T-helper 1 cell (primary cell): Measurements from ENCODE around the gene CNTD1.

Experiments used
- DNase-seq, 5 donors: peaks; one replicate each; pipeline ENCODE4 v3.0.0-alpha.2; 2012 to 2020

CNTD1 gene

DNA sequence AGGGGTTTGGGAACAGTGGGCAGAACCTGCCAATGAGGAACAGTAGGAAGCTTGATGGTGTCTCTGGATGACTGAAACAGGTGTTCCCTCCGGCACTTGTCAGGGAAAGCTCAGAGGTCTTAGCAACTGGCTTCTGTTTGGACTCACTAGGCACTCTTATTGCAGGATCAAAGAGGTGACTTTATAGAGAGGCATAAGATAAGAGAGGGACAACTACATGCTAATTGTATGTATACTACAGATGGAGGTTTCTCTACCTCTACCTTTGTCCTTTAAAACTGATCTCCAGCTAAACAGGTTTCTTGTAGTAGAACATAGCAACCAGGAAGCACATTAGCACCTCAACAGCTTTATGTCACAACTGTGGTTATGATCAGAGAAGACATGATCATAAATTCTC, 7.6 kb downstream of the CNTD1 start:
- DNase-seq = no peak

DNA sequence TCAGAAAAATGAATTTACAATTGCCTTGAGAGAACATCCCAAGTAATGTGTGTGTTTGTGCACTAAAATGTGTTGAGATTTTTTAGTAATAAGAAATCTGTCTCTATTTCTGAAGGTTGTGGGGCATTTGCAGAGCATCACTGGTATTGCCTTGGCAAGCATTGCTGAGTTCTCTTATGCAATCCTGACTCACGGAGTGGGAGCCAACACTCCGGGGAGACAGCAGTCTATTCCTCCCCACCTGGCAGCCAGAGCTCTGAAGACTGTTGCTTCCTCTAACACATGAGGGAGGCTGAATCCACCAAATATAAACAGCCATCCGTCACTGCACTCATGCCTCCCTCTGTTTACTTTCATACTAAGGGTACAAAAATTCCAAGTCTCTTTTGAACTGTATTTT, 10.6 kb downstream of the CNTD1 start:
- no peak for DNase-seq

DNA sequence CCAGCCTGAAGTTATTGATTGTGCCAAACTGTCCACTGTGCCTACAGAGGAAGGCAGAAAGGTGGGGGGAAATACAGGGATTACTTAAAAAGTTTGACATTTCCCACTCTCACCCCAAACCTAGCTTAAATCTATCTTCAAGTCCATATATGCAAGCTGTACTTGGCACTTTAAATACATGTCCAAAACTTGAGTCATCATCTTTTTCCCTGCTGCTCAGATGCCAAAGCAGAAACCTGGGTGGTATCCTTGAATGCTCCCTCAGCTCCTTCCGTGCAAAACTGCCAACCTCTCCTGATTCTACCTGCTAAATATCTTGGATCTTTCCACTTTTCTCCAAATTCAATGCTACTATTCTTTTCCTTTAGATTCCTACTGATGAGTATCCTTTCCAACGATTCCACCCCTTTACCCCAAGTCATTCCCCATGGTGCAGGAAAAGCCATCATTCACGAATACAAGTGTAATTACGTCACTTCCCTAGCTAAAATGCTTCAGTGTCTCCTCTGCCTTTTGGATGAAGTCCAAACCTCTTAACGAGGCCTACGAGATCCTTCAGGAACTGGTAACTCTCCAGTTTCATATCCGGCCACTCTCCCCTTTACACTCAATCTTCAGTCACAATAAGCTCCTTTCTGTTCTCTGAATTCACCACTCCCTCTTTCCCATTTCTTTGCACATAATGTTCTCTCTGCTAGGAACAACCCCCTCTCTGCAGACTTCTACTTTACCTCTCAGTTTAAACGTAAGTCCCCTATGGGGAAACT, 16.2 kb downstream of the CNTD1 start:
- no peak for DNase-seq

DNA sequence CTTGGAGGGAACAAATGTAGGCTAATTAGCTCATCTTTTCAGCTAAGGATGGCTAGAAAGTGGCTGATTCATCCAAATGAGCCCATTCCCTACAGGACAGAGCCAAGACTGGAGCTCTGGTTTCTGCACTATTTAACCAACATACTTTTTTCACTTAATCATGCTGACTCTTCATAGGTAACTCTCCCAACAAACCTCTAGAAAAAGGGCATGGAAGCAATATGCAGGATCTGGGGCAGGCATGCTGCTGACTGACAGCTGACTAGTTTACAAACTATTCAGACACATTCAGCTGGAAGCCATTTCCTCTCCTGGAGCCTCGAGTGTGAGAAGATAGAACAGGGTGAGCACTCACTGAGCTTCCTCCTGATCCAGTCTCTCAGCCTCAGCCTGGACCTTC, 19.2 kb downstream of the CNTD1 start:
- no peak for DNase-seq

DNA sequence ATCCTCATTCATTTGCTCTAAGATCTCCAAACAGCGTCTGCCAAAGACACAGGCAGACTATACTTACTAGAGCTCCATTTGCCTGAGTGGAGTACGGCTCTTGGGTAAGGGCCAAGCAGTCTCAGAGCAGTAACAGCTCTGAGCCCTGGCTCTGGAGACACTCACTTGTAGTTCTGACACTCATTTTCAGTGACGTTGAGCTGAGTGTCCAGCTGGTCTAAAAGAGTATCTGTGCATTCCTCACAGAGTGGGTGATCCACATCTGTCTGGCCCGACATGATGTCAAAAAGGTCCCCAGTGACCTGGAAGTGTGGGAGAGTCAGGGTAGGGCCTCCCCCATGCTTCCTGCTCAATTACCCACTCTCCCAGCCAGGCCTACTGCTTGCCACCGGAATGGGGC, 19.7 kb downstream of the CNTD1 start:
- DNase-seq = no peak

DNA sequence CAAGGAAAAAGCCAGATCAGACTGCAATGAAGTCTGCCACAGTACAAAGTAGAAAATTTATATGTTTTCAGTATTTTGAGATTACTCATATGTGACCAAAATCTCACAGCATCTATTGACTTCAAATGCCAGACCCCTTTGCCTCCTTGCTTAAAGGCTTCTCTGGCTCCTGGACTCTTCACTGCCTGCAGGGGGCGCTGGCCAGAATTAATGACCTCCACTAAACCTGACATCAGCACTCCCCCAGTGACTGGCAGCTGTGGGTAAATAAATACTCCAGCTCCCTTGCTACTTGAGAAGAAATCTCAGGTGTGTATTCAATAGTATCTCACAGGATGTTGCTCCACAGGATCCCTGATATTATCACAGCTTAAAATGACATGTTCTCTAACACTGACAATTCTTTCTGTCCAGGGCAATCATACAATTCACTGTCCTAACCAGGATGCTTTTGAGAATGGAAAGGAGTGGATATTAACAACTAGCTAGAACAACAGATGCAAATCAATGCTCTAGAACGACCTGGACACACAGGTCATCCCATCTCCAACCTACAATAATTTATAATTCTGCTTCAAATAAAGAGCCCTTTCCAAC, 21.4 kb downstream of the CNTD1 start:
- DNase-seq = peak; percentile 27 to 67 (median 41)

DNA sequence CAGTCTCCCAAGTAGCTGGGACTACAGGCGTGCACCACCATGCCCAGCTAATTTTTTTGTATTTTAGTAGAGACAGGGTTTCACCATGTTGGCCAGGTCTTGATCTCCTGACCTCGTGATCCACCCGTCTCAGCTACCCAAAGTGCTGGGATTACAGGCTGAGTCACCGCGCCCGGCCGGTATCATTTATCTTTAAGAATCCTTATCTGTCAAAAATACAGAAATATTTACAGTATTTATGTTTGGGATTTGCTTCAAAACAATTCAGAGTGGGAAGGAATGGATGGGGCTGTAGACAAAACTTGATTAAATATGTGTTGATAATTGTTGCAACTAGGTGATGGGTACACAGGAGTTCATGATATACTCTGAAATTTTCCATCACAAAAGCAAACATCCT, 22.5 kb downstream of the CNTD1 start:
- DNase-seq = no peak

DNA sequence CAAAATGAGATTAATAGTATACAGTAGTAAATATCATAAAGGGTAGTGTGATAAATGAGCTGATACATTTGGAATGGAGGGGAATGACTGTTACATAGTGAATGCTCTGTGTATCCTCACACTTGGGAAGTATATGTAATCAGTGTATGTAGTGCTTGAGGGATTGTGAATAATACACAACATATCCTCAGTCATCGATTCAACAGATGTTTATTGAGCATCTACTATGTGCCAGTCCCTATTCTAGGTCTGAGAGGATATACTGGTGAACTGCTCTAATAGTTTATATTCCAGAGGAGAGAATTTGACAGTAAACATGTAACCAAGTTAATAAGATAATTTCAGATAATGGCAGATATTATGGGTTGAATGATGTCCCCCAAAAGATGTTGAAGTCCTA, 28.8 kb downstream of the CNTD1 start:
- DNase-seq = no peak

DNA sequence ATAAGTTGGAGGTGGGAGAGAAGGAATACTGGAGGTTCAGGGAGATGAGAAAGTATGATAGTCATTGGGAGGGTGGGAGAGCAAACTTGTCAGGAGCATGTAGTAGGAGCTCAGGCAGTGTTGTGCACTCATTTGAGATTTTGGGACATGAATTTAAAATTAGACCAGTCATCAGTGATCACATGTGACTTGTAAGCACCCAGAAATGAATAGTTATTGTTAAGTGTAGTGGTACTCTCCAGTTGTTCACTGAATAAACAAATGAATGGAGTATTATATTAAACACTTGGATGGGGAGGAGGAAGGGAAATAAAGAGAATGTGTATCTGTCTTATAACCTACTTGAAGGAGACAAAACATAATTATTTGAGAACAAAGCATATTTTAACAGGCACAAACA, 32.3 kb downstream of the CNTD1 start:
- DNase-seq = no peak

DNA sequence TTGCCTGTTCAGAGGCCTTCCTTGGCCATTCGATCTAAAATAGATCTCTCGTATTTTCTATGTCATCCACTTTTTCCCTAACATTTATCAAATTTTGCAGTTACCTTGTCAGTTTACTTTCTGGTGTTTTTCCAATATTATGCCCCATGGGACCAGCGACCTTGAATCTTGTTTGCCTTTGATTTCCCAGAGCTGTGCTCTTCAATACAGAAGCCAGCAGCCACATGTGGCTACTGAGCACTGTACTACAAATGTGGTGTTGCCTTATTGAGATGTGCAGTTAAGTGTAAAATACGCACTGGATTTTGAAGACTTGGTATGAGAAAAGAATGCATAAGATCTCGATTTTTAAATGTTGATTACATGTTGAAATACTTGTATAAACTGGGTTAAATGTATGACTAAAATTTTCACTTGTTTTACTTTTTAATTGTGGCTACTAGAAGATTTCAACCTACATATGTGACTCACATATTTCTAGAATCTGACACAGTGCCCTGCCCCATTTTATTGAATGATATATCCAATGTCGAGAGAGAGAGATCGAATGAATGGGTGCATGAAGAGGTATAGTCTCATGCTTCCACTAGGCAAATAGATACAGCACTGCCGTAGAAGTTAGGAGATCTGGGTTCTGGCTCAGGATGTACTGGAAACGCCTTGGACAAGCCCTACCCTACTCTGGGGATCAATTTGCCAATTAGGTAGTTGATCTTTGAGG, 33.7 kb downstream of the CNTD1 start:
- DNase-seq = no peak

DNA sequence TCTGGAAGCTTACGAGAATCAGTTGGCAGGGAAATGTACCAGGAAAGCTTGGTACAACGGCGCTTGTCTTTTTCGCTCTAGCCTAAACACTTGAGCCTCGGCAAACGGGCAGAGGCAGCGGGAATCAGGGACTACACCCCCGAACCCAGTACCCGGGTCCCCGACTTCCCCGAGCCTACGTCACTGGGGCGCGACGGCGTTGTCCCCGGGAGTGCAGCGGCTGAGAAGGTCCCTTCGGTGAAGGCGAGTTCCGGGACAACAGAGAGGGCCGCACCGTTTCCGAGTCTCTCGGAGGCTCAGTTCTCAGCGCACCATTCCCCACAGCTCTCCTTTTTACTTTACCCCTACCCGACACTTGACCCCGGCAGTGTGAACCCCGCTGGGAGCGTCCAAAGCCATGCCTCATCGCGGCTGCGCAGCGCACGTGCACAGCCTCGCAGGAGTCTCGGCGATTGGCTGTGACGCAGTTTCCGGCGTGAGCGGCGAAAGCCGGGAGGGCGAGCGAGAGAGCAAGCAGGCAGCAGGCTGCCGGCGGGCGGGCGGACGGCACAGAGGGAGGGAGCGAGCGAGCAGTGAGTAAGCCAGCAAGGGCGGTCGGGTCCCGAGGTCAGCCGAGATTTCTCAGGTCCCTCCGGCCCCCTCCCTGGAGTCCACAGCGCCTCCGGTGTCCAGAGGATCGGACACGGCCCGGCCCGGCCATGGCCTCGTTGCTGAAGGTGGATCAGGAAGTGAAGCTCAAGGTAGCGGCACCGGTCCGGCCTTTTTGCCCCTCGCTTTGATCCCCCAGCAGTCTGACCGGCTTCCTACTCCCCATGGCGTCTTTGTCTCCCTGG, 34.5 kb downstream of the CNTD1 start, which contains the start of gene PSME3:
PSME3 (plus strand) TSS at position 464 of the 833 bp plus-strand sequence; CDS start at position 699, 235 bp downstream.
- DNase-seq = peak; percentile 72 to 89 (median 83)

DNA sequence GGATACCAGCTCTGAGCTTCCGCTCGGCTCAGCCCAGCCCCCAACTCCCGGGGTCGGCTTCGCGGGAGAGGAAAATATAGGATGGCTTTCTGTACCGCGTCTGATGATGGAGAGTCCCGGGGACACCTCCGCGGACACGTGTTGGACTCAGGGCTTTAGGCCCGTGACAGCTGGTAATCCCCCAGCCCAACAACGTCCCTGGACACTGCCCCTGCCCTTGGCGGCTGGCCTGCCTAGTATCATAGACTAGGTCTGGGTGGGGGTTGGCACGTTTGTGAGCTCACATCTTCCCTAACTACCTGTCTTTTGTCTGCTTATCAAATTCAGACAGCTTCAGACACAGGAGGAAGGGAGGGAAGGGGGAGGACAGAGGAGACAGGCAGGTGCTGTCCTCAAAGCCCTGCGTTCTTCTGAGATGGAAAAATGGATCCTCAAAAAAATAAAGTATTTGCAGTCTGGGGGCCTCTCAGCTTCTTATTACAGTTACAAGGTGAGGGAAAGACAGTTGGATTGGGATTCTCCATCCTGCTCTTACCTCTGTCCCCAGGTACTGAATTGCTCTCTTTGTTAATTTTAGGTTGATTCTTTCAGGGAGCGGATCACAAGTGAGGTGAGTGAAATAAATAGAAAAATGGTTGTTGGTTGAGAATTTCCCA, 35.2 kb downstream of the CNTD1 start:
- DNase-seq = no peak

DNA sequence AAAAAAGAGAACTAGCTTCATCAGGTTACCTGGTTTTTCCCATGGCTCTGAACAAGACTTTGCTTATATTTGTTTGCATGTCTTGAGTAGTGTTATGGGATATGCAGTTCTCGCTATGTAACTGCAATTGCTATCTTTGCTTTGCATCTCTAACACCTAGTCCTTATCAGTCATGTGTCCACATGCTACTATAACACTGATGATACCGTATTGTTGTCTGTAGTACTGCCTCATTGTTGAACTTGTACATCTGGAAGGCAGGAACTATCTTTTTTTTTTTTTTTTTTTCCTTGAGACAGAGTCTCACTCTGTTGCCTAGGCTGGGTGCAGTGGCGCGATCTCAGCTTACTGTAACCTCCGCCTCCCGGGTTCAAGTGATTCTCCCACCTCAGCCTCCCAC, 37.1 kb downstream of the CNTD1 start:
- DNase-seq = no peak

DNA sequence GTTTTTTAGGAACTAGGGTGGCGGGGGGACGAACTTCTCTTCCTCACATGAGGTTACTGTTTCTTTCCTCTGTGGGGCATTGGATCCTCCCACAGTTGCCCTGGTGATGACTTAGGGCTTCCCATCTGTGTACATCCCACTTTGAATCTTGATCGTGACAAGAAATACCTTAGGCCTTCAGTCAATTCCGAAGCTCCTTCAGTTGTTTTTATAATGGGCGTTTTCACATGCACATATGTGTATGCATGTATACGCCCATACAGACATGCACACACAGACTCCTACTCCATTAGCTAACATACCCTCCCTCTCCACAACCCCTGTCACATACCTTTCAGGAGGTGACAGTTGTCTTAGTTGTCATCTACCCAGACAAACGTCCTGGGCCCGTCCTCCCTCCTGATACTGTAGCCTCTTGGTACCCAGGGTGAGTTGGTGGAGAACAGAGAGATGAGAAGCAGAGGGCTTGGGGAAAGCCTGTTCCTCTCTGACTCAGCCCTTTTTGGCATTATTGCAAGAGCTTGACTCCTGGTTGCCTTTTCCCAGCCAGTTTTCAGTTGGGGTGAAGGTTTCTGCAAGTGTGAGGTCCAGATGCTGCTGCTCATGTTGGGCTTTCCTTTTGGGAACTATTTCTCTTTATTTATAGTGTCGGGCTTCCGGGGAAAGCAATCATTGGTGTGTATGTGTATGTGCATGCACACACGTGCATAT, 43.5 kb downstream of the CNTD1 start:
- DNase-seq = no peak

DNA sequence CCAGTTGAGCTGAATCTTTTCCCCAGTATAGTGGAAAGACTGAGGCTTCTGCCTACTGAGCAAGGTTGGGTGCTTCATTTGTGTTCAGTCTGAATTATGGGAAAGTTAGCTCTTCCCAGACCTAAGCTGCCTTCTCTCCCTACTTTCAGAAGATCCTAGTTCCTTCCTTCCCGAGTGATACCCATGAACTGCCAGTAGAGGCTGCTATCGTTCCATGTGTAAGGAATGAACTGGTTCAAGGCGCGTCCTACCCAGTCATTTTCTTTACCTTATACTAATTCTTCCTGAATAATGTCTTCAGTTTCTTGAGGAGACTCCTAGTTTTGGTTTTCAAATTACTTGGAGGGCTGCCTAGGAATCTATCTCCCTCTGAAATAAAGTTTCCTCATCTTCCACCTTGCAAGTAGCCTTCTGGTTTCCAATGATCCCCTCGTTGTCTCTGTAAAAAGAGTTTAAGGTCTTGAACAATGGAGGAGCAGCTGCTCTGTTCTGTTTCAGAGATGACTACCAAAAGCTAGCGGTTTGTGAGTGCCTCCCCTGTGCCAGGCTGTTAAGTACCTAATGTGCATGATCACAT, 44.8 kb downstream of the CNTD1 start:
- DNase-seq = peak in 1 of 5 donors; percentile 10

DNA sequence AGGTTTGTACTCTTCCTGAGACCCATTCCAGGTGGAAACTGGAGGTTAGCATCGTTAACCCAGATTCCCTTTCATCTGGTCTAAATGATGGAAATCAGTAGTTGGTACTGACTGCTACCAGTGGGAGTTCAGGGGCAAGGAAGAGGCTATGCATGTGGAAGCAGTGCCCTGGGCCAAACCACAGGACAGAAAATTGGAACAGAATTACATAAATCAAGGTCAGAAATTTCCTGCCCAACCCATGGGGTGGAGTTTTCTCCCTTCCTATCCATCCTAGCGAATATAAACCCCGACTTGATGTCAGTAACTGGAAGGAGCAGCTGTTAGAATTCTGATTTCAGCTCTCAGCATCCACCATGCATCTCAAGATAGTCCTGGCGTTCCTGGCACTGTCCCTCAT, 45.6 kb downstream of the CNTD1 start, which contains the start of gene AOC2:
AOC2 (plus strand) TSS at position 310 of the 400 bp plus-strand sequence; CDS start at position 357, 47 bp downstream.
- no peak for DNase-seq

DNA sequence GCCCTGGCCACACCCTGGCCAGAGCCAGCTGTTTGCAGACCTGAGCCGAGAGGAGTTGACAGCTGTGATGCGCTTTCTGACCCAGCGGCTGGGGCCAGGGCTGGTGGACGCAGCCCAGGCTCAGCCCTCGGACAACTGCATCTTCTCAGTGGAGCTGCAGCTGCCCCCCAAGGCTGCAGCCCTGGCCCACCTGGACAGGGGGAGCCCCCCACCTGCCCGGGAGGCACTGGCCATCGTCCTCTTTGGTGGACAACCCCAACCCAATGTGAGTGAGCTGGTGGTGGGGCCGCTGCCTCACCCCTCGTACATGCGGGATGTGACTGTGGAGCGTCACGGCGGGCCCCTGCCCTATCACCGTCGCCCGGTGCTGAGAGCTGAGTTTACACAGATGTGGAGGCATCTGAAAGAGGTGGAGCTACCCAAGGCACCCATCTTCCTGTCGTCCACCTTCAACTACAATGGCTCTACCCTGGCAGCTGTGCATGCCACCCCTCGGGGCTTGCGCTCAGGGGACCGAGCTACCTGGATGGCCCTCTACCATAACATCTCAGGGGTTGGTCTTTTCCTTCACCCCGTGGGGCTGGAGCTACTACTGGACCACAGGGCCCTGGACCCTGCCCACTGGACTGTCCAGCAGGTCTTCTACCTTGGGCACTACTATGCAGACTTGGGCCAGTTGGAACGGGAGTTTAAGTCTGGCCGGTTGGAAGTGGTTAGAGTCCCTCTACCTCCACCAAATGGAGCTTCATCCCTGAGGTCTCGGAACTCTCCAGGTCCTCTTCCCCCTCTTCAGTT, 46.3 kb downstream of the CNTD1 start:
- no peak for DNase-seq

DNA sequence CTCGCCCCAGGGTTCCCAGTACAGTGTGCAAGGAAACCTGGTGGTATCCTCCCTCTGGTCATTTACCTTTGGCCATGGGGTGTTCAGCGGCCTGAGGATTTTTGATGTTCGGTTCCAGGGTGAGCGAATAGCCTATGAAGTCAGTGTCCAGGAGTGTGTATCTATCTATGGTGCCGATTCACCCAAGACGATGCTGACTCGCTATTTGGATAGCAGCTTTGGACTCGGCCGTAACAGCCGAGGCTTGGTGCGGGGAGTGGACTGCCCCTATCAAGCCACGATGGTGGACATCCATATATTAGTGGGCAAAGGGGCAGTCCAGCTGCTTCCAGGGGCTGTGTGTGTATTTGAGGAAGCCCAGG, 46.9 kb downstream of the CNTD1 start:
- no peak for DNase-seq

DNA sequence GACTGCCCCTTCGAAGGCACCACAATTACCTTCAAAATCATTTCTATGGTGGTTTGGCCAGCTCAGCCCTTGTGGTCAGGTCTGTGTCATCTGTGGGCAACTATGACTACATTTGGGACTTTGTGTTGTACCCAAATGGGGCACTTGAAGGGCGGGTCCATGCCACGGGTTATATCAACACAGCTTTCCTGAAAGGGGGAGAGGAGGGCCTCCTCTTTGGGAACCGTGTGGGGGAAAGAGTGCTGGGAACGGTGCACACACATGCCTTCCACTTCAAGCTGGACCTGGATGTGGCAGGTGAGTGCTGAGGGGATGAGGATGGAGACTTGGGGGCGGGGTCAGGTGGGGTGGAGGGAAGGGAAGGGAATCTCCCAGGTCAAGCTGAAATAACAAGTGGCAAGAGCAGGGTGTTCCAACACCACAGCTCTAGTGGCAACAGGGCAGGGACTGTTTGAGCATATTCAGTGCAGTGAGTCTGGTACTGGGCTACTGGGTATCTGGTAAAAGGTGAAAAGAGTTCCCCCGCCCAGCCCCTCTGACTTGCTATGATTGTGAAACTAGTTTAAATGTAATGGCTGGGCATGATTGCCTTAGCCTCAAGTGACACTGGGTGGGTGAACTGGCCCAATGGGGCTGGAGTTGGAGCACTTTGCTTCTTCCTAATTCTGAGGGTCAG, 47.4 kb downstream of the CNTD1 start:
- DNase-seq = no peak
